ENCODE data around the gene NABP2.

The NABP2 gene

GRCh38 chr12:56212361-56212760 lies 11.8 kb upstream of the NABP2 start:
- no peaks in the 10 kb centered on the region for H3K79me2 ChIP-seq (ENCODE audit: insufficient read depth, low read length)
- no peak overlapping the region for H3K27ac ChIP-seq (ENCODE audit: low read depth, low read length)
- no peaks in the 10 kb centered on the region for H3K9me3 ChIP-seq (ENCODE audit: insufficient read depth, low read length)
- H4K20me1 ChIP-seq (ENCODE audit: low read depth, low read length) = no peaks in the 10 kb centered on the region
- no peaks in the 10 kb centered on the region for H3K27me3 ChIP-seq (ENCODE audit: low read length)
- H3K9me2 ChIP-seq (replicated peaks; ENCODE audit: insufficient read depth, low read length) = no peaks in the 10 kb centered on the region
- no peak overlapping the region for H2AFZ ChIP-seq (ENCODE audit: low read depth, low read length, severe bottlenecking)
- no peak for TF ChIP-seq CTCF (IDR thresholded peaks at IDR 0.05; ENCODE audit: insufficient read depth, low read length, poor library complexity, severe bottlenecking)
- TF ChIP-seq EZH2phosphoT487 (conservative IDR thresholded peaks at IDR 0.05; ENCODE audit: low read length) = no peak
- no peak overlapping the region for H3K4me2 ChIP-seq (ENCODE audit: low read depth, low read length, poor library complexity, severe bottlenecking)
- H3K4me3 ChIP-seq (ENCODE audit: insufficient read depth, low read length, poor library complexity, severe bottlenecking) = no peak overlapping the region
- H3K9ac ChIP-seq (ENCODE audit: low read length) = no peak overlapping the region
- H3F3A ChIP-seq (ENCODE audit: insufficient read depth) = peaks cover 5% of the 10 kb centered on the region; the same call in 1 of the 2 replicates
- H3K36me3 ChIP-seq (ENCODE audit: low read length) = peaks cover 4% of the 10 kb centered on the region; the same call in 1 of the 2 replicates

DNA sequence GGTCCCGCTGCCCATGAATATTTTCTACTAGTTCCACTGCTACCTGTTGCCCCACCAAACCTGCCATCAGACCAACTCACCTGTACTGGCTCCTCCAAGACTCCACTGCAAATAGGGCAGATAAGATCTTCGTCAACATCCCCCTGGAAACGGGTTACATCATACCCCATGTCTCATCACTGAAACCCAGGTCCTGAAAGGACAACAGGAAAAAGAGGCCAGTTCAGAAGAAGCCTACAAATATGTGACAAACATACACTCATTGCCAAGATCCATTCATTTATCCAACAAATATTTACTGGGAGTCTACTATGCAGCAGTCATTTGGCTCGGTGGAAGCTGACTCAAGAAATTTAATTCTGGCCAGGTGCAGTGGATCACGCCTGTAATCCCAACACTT lies 10.3 kb upstream of the NABP2 start:
- H3K9ac ChIP-seq (ENCODE audit: low read length) = no peak overlapping the region
- no peaks in the 10 kb centered on the region for H3K79me2 ChIP-seq (ENCODE audit: insufficient read depth, low read length)
- no peaks in the 10 kb centered on the region for H3K9me3 ChIP-seq (ENCODE audit: insufficient read depth, low read length)
- TF ChIP-seq EZH2phosphoT487 (conservative IDR thresholded peaks at IDR 0.05; ENCODE audit: low read length) = no peak
- TF ChIP-seq CTCF (IDR thresholded peaks at IDR 0.05; ENCODE audit: insufficient read depth, low read length, poor library complexity, severe bottlenecking) = no peak
- H3F3A ChIP-seq (ENCODE audit: insufficient read depth) = no peaks in the 10 kb centered on the region
- no peaks in the 10 kb centered on the region for H4K20me1 ChIP-seq (ENCODE audit: low read depth, low read length)
- no peaks in the 10 kb centered on the region for H3K27me3 ChIP-seq (ENCODE audit: low read length)
- H3K4me3 ChIP-seq (ENCODE audit: insufficient read depth, low read length, poor library complexity, severe bottlenecking) = no peak overlapping the region
- no peaks in the 10 kb centered on the region for H3K9me2 ChIP-seq (replicated peaks; ENCODE audit: insufficient read depth, low read length)
- no peak overlapping the region for H3K4me2 ChIP-seq (ENCODE audit: low read depth, low read length, poor library complexity, severe bottlenecking)
- H3K27ac ChIP-seq (ENCODE audit: low read depth, low read length) = no peak overlapping the region
- H2AFZ ChIP-seq (ENCODE audit: low read depth, low read length, severe bottlenecking) = no peak overlapping the region
- peaks cover 2% of the 10 kb centered on the region; the same call in 1 of the 2 replicates for H3K36me3 ChIP-seq (ENCODE audit: low read length)

DNA sequence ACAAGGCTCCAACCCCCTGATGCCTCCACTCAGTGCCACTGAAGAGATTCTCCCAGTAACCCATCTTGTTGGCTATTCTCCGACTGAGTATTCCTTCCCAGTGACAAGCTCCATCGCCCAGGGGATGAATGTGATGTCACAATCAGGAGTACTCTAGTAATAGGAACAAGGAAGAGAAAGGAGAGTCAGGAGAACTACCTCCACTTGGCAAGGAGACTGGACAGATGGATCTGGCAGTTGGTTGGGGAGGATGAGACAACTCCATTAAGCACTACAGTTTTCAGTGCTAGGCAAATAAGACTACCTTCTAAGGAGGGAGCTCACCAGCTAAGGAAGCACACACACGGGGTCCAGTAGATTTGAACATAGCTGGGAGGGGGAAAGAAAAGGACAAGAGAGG lies 7.7 kb upstream of the NABP2 start:
- H3K9me3 ChIP-seq (ENCODE audit: insufficient read depth, low read length) = no peaks in the 10 kb centered on the region
- H3K4me2 ChIP-seq (ENCODE audit: low read depth, low read length, poor library complexity, severe bottlenecking) = no peak overlapping the region
- H3F3A ChIP-seq (ENCODE audit: insufficient read depth) = peaks cover 6% of the 10 kb centered on the region
- peaks cover 21% of the 10 kb centered on the region for H3K79me2 ChIP-seq (ENCODE audit: insufficient read depth, low read length)
- no peaks in the 10 kb centered on the region for H3K9me2 ChIP-seq (replicated peaks; ENCODE audit: insufficient read depth, low read length)
- H2AFZ ChIP-seq (ENCODE audit: low read depth, low read length, severe bottlenecking) = no peak overlapping the region
- no peak overlapping the region for H3K9ac ChIP-seq (ENCODE audit: low read length)
- H3K4me3 ChIP-seq (ENCODE audit: insufficient read depth, low read length, poor library complexity, severe bottlenecking) = no peak overlapping the region
- peaks cover 2% of the 10 kb centered on the region; the same call in 1 of the 2 replicates for H3K36me3 ChIP-seq (ENCODE audit: low read length)
- TF ChIP-seq CTCF (IDR thresholded peaks at IDR 0.05; ENCODE audit: insufficient read depth, low read length, poor library complexity, severe bottlenecking) (no peak), EZH2phosphoT487 (conservative IDR thresholded peaks at IDR 0.05; ENCODE audit: low read length) (no peak)
- H3K27me3 ChIP-seq (ENCODE audit: low read length) = no peaks in the 10 kb centered on the region
- H4K20me1 ChIP-seq (ENCODE audit: low read depth, low read length) = no peaks in the 10 kb centered on the region
- no peak overlapping the region for H3K27ac ChIP-seq (ENCODE audit: low read depth, low read length)
